Measurements from ENCODE around the gene DCAF15.
"Not testable (repeated sequence)": the region's sequence is repeated elsewhere in the genome, so short reads cannot be mapped to it uniquely, and the experiment has no call there.

The DCAF15 gene

DNA sequence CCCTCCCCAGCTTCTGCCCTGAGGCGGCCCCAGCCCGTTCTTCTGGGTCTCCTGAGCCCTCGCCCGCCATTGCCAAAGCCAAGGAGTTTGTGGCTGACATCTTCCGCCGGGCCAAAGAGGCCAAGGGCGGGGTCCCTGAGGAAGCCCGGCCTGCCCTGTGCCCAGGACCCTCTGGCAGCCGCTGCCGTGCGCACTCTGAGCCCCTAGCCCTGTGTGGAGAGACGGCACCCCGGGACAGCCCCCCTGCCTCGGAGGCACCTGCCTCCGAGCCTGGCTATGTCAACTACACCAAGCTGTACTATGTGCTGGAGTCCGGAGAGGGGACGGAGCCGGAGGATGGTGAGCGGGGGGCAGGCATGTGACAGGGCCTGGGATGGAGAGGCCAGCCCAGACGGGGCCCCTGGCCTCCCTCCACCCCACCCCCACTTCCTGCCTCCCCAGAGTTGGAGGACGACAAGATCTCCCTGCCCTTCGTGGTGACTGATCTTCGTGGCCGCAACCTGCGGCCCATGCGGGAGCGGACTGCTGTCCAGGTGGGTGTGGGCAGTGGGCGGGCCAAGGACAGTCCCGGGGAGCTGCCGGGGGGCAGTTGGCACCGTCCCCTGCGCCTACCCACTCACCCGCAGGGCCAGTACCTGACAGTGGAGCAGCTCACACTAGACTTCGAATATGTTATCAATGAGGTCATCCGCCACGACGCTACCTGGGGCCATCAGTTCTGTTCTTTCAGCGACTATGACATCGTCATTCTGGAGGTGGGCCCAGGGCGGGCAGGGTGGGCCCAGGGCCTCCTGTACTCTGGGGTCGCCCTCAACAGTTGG is 7.0 kb downstream of the DCAF15 start:
- Mint-ChIP-seq H3K36me3 (peaks cover 11% of the 10 kb centered on the region), H3K27ac (no peak overlapping the region)

DNA sequence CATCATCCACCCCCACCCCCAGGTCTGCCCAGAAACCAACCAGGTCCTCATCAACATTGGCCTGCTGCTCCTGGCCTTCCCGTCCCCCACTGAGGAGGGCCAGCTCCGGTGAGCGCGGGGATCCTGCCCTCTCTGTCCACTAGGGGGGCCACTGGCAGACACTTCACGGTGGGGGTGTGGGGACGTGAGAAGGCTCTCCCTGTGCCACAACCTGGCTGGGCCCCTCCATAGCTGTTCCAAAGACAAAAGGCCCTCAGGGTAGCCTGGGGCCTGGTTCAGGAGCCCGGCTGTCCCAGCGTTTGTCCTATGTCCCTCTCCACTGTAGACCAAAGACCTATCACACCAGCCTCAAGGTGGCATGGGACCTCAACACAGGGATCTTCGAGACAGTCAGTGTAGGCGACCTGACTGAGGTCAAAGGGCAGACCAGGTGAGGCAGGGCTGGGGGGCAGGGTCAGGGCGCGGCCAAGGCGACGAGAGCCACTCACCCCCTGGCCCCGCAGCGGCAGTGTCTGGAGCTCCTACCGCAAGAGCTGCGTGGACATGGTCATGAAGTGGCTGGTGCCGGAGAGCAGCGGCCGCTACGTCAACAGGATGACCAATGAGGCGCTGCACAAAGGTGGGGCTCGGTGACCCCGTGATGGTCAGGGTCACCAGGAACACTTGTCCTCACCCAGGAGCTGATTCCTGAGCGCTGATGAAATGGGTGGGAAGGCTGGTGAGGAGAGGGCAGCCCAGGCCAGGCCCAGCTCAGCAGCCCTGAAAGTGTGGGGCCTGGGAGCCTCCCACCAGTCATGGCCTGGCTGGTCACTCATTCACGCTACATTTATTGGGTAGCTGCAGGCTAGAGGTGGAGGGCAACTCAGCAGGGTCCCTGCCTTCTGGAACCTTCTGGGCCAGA is 7.9 kb downstream of the DCAF15 start:
- H3K4me3 Mint-ChIP-seq, result no peak overlapping the region
- no peaks in the 10 kb centered on the region for H3K4me1 Mint-ChIP-seq

More for the DNA sequence above, 7.0 kb downstream of the DCAF15 start:
- Mint-ChIP-seq H3K27me3 (no peaks in the 10 kb centered on the region), H3K4me3 (no peak overlapping the region), H3K9me3 (no peaks in the 10 kb centered on the region), H3K4me1 (peaks cover 2% of the 10 kb centered on the region)
- DNase-seq (ENCODE audit: low spot score in 2 of 2), result no peak
- ATAC-seq (ENCODE audit: low read depth), result no peak

DNA sequence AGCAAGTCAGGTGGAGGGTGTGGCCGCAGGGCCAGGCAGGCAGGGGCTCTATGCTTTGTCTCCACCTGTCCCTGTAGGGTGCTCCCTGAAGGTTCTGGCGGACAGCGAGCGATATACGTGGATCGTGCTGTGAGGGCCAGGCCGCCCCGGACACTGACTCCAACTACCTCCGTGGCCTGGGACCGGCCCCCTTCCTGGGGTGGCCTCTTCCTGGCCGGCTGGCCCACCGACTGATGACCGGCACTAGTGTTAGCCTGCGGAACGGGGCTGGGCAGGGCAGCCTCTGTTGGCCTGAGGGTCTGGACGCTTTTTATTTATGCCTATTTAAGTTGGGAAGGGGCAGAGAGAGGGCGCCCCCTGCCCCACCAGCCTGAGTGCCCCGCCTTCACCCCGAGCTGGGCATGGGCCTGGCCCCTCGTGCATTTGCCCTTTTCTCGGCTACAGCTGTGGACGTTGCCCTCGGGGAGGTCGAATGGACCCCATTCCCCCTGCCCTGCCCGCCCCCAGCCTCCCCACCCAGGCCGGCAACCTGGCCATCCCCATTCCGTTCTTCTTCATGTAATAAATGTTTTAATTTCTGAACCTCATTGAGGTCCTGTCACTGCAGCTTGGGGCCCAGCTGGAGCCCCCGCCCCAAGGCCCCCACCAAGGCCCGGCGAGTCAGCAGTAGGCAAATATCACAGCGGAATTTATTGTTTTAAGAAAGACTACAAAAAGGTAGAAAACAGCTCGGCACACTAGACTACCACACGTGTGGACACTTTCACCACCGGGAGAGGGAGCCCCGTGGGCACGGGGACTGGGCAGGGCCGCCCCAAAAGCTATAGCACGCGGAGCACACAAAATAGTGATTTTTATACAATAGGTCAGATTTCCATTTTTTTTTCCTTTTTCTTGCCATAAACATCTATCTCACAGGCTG is 8.8 kb downstream of the DCAF15 start:
- H3K9me3 Mint-ChIP-seq, result no peaks in the 10 kb centered on the region
- H3K27ac Mint-ChIP-seq, result peak overlapping the region; percentile 33
- no peak for ATAC-seq (ENCODE audit: low read depth)
- peaks cover 10% of the 10 kb centered on the region for H3K36me3 Mint-ChIP-seq
- no peaks in the 10 kb centered on the region for H3K27me3 Mint-ChIP-seq
- DNase-seq (ENCODE audit: low spot score in 2 of 2), result no peak
- no peaks in the 10 kb centered on the region for H3K4me1 Mint-ChIP-seq
- H3K4me3 Mint-ChIP-seq, result no peak overlapping the region

More for the DNA sequence above, 7.9 kb downstream of the DCAF15 start:
- peaks cover 15% of the 10 kb centered on the region for H3K36me3 Mint-ChIP-seq
- ATAC-seq (ENCODE audit: low read depth) (peak; percentile 64), DNase-seq (ENCODE audit: low spot score in 2 of 2) (no peak)
- no peaks in the 10 kb centered on the region for H3K27me3 Mint-ChIP-seq
- H3K27ac Mint-ChIP-seq, result peak overlapping the region; percentile 58
- H3K9me3 Mint-ChIP-seq, result no peaks in the 10 kb centered on the region

DNA sequence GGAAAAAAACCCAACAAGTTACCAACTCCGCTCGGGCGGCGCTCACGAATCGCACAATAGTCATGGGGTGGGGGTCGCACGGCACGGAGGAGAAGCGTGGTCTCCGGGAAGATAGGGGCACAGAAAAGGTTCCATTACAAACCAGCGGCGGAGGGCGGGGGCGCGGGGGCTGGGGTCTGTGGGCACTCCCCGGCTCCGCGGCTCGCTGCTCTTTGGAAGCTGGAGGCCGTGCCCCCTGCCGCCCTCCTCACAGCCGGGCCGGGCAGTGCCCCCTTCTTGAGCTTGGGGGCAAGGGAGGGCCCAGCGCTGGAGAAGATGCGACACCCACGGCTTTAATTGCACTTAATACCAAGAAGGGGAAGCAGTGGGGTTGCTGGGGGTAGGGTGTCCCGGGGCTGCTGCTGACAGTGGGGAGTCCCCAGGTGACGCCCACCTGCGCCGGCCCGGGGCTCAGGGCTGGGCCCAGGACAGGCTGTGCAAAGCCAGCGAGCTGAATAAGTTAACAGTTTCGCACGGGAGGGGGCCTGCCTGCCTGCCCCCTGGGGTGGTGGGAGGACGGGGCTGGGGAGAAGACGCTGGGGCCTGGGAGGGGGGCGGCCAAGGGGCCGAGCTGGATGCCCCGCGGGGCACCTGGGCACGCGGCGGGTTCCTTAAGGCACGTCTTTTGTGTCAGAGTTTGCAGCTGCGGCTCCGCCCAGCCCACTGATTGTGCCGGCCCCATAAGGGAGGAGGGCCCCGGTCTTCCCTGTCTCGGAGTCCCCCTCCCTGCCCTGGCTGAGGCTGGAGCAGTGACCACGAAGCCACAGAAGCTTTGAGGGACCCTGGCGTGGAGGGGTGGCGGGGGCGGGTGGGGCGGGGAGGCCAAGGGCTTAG is 9.8 kb downstream of the DCAF15 start:
- peak; percentile 45 for ATAC-seq (ENCODE audit: low read depth)
- H3K27me3 Mint-ChIP-seq, result no peaks in the 10 kb centered on the region
- H3K27ac Mint-ChIP-seq, result peak overlapping the region; percentile 33
- H3K36me3 Mint-ChIP-seq, result peaks cover 11% of the 10 kb centered on the region
- no peaks in the 10 kb centered on the region for H3K4me1 Mint-ChIP-seq
- no peaks in the 10 kb centered on the region for H3K9me3 Mint-ChIP-seq
- DNase-seq (ENCODE audit: low spot score in 2 of 2), result no peak
- H3K4me3 Mint-ChIP-seq, result no peak overlapping the region

DNA sequence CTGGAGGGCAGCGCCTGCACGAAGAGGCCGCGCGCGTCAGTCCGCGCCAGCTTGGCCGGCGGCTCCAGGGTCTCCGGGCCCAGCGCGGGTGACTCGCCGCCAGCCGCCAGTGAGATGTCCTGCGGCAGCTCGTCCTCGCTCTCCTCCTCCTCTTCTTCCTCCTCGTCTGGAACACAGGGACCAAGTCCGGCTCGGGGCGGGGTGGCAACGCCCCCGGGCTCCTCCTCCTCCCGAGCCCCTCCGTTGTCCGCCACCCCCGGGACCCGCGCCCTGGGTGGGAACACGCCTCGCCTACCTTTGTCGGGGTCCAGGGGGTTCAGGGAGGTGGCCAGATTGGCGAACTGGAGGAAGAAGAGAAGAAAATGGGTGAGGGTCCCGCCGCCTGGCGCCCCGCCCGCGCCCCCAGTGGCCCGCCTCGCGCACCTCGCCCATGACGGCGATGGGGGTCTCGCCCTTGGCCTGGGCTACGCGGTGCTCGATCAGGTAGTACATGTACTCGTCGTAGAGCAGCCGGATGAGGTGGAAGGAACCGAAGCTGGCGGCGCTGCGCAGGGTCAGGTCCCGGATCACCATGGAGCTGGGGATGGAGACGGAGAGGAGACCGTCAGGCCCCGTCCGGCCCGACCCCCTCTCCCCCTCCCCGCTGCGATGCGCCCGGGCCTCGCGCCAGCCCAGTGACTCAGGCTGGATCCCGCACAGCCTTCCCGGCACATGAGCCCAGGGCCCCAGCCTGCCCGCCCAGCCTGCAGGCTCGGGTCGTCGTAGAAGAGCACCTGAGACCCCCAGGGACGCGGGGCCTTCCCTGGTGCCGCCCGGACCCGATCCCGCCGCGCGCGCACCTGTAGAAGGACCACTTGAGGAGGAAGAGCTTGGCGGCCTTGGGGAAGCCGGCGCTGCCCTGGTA is 10.6 kb downstream of the DCAF15 start:
- H3K4me1 Mint-ChIP-seq, result no peaks in the 10 kb centered on the region
- H3K36me3 Mint-ChIP-seq, result peaks cover 11% of the 10 kb centered on the region
- no peaks in the 10 kb centered on the region for H3K9me3 Mint-ChIP-seq
- H3K27me3 Mint-ChIP-seq, result no peaks in the 10 kb centered on the region
- DNase-seq (ENCODE audit: low spot score in 2 of 2), result no peak
- no peak overlapping the region for H3K4me3 Mint-ChIP-seq
- H3K27ac Mint-ChIP-seq, result no peak overlapping the region
- no peak for ATAC-seq (ENCODE audit: low read depth)

DNA sequence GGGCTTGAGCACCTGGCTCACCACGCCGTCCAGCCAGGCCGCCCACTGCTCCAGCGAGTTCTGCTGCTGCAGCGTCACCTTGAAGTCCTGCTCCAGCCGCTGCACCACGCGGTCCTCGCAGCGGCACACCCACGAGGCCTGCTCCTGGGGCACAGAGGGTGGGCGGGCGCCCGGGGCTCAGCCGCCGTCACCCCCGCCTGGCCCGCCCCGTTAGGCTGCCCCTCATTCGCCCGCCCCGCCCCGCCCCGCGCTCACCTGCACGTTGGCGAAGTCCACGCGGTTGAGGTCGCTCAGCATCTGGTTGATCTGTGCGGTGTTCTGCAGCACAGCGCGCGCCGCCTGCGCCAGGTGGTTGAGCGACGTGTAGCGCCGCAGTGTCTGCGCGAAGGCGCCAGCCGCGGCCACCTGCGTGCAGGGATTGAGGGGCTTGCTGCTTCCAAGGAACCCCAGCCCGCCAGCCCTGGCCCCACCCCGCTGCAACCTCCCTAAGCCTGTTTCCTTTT is 11.3 kb downstream of the DCAF15 start:
- Mint-ChIP-seq H3K36me3 (peaks cover 12% of the 10 kb centered on the region), H3K9me3 (no peaks in the 10 kb centered on the region), H3K4me1 (no peaks in the 10 kb centered on the region), H3K27me3 (no peaks in the 10 kb centered on the region), H3K27ac (no peak overlapping the region), H3K4me3 (no peak overlapping the region)
- DNase-seq (ENCODE audit: low spot score in 2 of 2) (no peak), ATAC-seq (ENCODE audit: low read depth) (no peak)

DNA sequence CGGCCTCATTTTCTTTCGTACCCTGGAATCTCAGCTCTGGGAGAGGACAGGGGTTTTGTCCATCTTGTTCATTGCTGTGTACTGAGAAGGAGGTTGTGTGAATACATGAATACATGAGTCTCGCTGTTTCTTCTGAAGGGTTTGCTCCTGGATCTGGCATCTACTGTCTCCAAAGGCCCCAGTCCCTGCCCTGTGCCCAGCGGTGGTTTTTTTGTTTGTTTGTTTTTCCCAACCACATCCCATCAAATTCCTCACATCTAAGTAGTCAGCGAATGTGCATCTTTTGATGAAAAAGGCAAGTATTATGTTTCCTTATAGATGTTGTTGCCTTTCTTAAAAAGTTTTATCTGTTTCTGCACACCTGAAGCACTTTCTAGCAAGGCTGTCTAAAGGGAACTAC is 12.5 kb downstream of the DCAF15 start:
- no peak for DNase-seq (ENCODE audit: low spot score in 2 of 2)
- Mint-ChIP-seq H3K4me1 (no peaks in the 10 kb centered on the region), H3K9me3 (no peaks in the 10 kb centered on the region), H3K27ac (peak overlapping the region; percentile 24), H3K36me3 (peaks cover 20% of the 10 kb centered on the region), H3K27me3 (no peaks in the 10 kb centered on the region), H3K4me3 (no peak overlapping the region)
- ATAC-seq (ENCODE audit: low read depth), result no peak

DNA sequence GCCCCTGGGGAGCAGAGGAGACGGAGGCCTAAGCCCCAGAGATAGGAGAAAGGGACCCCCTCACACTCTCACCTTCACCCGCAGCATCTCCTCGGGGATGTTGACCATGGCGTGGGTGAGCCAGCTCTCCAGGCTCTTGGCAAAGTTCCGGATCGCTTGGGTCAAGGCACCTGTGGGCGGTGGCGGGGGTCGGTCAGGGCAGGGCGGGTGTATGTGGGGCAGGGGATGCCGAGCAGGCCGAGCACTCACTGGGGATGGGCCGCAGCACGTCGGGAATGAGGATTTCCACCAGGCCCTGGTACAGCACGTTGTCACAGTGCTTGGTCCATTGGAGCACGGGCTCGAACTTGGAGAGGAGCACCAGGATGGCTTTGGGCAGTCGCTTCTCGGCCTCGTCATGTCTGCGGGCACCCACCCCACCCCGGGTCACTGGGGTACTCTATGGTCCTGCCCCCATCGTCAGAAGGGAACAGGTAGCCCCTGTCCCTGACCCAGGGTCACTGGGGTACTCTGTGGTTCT is 13.1 kb downstream of the DCAF15 start:
- Mint-ChIP-seq H3K27ac (peak overlapping the region; percentile 24), H3K4me3 (no peak overlapping the region), H3K9me3 (no peaks in the 10 kb centered on the region), H3K36me3 (peaks cover 20% of the 10 kb centered on the region), H3K4me1 (no peaks in the 10 kb centered on the region), H3K27me3 (no peaks in the 10 kb centered on the region)
- no peak for ATAC-seq (ENCODE audit: low read depth)
- DNase-seq (ENCODE audit: low spot score in 2 of 2), result no peak

DNA sequence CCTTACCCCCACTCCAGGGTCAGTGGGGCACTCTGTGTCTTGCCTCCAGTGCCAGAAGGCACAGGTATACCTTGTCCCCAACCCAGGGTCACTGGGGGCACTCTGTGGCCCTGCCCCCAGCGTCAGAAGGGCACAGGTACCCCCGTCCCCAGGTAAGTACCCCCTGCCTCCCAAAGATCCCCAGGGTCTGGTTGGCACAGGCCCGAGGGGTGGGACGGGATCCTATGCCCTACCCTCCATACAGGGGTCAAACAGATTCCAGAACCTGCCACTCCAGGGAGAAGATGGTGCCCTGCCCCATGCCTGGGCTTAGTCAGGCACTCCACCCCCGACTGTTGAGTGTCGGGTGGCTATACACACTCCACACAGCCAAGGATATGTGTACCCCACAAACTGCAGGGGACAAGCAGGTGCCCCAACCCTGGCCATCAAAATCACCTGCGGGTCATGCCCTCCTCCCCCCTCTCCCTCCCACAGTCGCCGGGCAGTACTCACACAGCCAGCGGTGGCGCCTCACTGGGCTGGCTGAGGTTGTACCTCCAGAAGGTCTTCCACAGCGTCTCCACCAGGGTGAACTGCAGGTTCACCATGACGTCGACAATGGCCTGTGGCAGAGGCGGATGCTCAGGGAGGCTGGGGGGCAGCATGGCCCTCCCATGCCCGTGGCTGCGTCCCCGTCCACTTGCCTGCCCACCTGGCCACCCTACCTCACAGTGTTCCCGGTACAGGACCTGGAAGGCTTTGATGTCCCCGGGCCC is 13.8 kb downstream of the DCAF15 start:
- H3K36me3 Mint-ChIP-seq, result peaks cover 19% of the 10 kb centered on the region
- H3K9me3 Mint-ChIP-seq, result no peaks in the 10 kb centered on the region
- H3K27me3 Mint-ChIP-seq, result no peaks in the 10 kb centered on the region
- H3K27ac Mint-ChIP-seq, result no peak overlapping the region
- DNase-seq (ENCODE audit: low spot score in 2 of 2) (no peak), ATAC-seq (ENCODE audit: low read depth) (no peak)
- H3K4me3 Mint-ChIP-seq, result no peak overlapping the region
- H3K4me1 Mint-ChIP-seq, result no peaks in the 10 kb centered on the region

DNA sequence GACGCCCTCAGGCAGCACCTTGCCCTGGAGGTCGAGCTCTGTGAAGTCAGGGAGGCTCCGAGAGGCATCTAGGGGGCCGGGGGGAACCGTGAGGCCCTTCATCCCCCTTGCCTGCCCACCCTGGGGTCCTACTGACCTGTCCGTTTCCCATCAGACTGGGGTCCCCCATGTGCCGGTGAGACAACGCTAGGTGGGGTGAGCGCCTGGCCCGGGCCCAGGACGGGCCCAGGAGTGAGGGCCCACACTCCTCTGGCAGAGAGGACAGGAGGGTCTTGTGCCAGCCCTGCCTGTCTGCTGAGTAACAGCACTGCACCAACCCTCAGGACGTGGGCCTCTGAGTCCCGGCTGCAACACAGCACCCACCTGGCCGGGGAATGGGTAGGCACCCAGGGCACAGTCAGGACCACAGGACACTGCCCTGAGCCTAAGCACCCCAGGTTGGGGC is 14.4 kb downstream of the DCAF15 start:
- Mint-ChIP-seq H3K4me1 (no peaks in the 10 kb centered on the region), H3K27me3 (no peaks in the 10 kb centered on the region), H3K36me3 (peaks cover 15% of the 10 kb centered on the region), H3K27ac (no peak overlapping the region), H3K4me3 (no peak overlapping the region), H3K9me3 (no peaks in the 10 kb centered on the region)
- ATAC-seq (ENCODE audit: low read depth) (no peak), DNase-seq (ENCODE audit: low spot score in 2 of 2) (no peak)

DNA sequence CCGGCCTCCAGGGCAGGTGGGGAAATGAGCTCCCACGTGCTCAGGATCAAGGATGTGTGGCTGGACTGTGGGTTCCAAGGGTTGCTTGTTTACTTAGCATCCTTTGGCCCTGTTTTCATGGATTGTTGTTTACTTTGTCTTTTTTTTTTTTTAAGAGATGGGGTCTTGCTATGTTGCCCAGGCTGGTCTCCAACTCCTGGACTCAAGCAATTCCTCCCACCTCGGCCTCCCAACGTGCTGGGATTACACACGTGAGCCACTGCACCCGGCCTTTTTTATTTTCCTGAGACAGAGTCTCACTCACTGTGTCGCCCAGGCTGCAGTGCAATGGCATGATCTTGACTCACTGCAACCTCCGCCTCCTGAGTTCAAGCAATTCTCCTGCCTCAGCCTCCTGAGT is 14.9 kb downstream of the DCAF15 start:
- H3K27me3 Mint-ChIP-seq; H3K9me3 Mint-ChIP-seq; ATAC-seq (ENCODE audit: low read depth); DNase-seq (ENCODE audit: low spot score in 2 of 2); H3K27ac Mint-ChIP-seq; H3K4me1 Mint-ChIP-seq; H3K4me3 Mint-ChIP-seq: not testable (repeated sequence)
- H3K36me3 Mint-ChIP-seq, result peaks cover 16% of the 10 kb centered on the region

All from memory B cell (primary cell).